HepG2 (cell line): ENCODE results near the gene SMIM28.

Source experiments
- MED1 ChIP-seq: sonication (generic); formaldehyde crosslinking; IDR thresholded peaks from 2 replicates; pipeline ENCODE4 v1.4.0; 2020; ENCODE audit warnings: missing genetic modification reagents
- MED13 ChIP-seq: sonication (generic); formaldehyde crosslinking; IDR thresholded peaks from 2 replicates; pipeline ENCODE4 v1.5.0; 2020; ENCODE audit warnings: missing genetic modification reagents
- MXD1 ChIP-seq: sonication (generic); formaldehyde crosslinking; IDR thresholded peaks from 2 replicates; pipeline ENCODE4 v1.4.0; 2020; ENCODE audit warnings: mild to moderate bottlenecking, missing genetic modification reagents
- PLSCR1 ChIP-seq: sonication (generic); formaldehyde crosslinking; IDR thresholded peaks from 2 replicates; pipeline ENCODE4 v1.5.0; 2020; ENCODE audit warnings: missing genetic modification reagents, mild to moderate bottlenecking, borderline replicate concordance
- ZNF207 ChIP-seq: fragments of 450-650 bp; IDR thresholded peaks from 2 replicates; pipeline ENCODE4 v1.6.1; 2016; ENCODE audit warnings: antibody characterized with exemption, borderline replicate concordance
- ZNF570 ChIP-seq: sonication (generic); formaldehyde crosslinking; IDR thresholded peaks from 2 replicates; pipeline ENCODE4 v1.4.0; 2020; ENCODE audit warnings: mild to moderate bottlenecking, missing genetic modification reagents, borderline replicate concordance
- ZNF879 ChIP-seq: sonication (generic); formaldehyde crosslinking; IDR thresholded peaks from 2 replicates; pipeline ENCODE4 v1.8.1; 2023; ENCODE audit warnings: missing genetic modification reagents
- TF ChIP-seq, protein P1 (sequence below), 2 experiments: IDR thresholded peaks; 2 replicates each; pipeline ENCODE4 v1.6.1; 2011 to 2012; ENCODE audit warnings: low read length in 2 of 2, borderline replicate concordance in 1 of 2, low read depth in 1 of 2, mild to moderate bottlenecking in 1 of 2, moderate library complexity in 1 of 2

DNA sequence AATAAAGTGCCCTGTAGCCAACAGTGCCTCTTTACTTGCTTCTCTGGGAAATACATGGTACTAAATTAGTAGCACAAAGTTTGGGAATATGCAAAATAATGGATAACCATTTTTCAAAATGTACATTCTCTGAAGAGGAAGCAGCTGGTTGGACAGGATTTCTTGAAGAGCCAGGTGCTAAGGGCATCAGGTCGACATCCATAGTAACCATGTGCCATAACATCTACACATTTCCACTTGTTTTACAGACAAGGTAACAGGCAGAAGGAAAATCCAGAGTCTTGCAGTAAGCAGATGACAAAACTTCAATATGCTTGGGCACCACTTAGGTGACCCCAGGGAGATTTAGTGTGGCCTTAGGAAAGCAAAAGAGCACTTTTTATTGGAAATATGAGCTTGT, 36.5 kb upstream of the SMIM28 start:
- TF ChIP-seq MXD1 (CRISPR knock-in tag), result no peak
- TF ChIP-seq ZNF207, result no peak
- TF ChIP-seq PLSCR1 (CRISPR knock-in tag), result no peak
- TF ChIP-seq MED1 (CRISPR knock-in tag), result no peak
- TF ChIP-seq MED13 (CRISPR knock-in tag), result no peak
- no peak for TF ChIP-seq ZNF570 (CRISPR knock-in tag)
- TF ChIP-seq ZNF879 (CRISPR knock-in tag), result no peak
- TF ChIP-seq, protein P1, sequence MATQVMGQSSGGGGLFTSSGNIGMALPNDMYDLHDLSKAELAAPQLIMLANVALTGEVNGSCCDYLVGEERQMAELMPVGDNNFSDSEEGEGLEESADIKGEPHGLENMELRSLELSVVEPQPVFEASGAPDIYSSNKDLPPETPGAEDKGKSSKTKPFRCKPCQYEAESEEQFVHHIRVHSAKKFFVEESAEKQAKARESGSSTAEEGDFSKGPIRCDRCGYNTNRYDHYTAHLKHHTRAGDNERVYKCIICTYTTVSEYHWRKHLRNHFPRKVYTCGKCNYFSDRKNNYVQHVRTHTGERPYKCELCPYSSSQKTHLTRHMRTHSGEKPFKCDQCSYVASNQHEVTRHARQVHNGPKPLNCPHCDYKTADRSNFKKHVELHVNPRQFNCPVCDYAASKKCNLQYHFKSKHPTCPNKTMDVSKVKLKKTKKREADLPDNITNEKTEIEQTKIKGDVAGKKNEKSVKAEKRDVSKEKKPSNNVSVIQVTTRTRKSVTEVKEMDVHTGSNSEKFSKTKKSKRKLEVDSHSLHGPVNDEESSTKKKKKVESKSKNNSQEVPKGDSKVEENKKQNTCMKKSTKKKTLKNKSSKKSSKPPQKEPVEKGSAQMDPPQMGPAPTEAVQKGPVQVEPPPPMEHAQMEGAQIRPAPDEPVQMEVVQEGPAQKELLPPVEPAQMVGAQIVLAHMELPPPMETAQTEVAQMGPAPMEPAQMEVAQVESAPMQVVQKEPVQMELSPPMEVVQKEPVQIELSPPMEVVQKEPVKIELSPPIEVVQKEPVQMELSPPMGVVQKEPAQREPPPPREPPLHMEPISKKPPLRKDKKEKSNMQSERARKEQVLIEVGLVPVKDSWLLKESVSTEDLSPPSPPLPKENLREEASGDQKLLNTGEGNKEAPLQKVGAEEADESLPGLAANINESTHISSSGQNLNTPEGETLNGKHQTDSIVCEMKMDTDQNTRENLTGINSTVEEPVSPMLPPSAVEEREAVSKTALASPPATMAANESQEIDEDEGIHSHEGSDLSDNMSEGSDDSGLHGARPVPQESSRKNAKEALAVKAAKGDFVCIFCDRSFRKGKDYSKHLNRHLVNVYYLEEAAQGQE (IDR thresholded peaks at IDR 0.05; ENCODE audit: borderline replicate concordance in 1 of 2, low read depth in 1 of 2, low read length in 2 of 2), result no peak
